Erythroblast (primary cell): ENCODE results near the gene HINT3.
"Not testable (repeated sequence)": the region's sequence is repeated elsewhere in the genome, so short reads cannot be mapped to it uniquely, and the experiment has no call there.

Experiments used
- DNase-seq, 2 experiments: peaks; one replicate each; lab custom pipeline; 2025; lab: John Stamatoyannopoulos, UW
- GATA1 ChIP-seq: IDR thresholded peaks from 2 replicates; pipeline ENCODE4 v1.6.1; 2011; ENCODE audit warnings: low read depth, mild to moderate bottlenecking, control low read depth, low read length, moderate library complexity
- POLR2A ChIP-seq: IDR thresholded peaks from 2 replicates; pipeline ENCODE4 v1.6.1; 2011; ENCODE audit warnings: mild to moderate bottlenecking, low read length

HINT3 gene

DNA sequence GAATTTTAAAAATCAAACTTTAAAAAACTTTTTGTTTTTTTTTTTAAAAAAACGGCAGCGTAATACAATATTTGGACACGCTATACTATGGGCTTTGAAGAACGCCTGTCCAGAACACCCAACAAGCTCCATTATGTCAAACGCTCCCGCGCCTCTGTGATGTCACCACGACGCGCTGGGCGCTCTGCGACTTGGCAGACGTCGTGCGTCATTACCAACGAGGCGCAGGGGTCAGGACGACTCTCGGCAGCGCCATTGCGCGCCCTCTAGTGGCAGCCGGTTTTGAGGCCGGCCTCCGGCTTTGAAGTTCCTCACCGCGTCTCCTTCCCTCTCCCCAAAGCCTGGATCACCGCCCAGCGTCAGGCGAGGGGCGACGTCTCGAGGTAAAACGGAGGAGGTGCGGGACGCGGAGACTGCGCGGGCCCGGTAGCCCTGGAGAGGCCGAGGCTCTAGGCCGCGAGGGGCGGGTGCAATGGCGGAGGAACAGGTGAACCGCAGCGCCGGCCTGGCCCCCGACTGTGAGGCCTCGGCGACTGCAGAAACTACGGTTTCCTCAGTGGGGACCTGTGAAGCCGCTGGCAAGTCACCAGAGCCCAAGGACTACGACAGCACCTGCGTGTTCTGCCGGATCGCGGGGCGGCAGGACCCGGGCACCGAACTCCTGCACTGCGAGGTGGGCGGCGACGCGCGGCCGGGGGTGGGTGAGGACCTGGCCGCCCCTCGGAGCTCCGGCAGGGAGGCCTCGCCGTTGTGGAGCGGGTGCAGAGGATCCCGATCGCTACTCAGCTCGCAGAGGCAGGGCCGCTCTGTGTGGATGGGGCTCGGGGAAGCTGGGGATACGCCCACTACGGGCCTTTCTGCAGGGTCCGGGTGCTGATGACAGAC lies at the start of gene HINT3:
Gene HINT3 (plus strand): TSS at position 265 of the 885 bp plus-strand sequence. CDS start 208 bp downstream, at position 473.
- DNase-seq, result peak; percentile 99
- TF ChIP-seq POLR2A (peak; percentile 85), GATA1 (no peak)

GRCh38 chr6:125910527-125910926 lies 46.0 kb upstream of the HINT3 start:
- no peak for TF ChIP-seq GATA1
- TF ChIP-seq POLR2A, result no peak
- DNase-seq, result no peak

DNA sequence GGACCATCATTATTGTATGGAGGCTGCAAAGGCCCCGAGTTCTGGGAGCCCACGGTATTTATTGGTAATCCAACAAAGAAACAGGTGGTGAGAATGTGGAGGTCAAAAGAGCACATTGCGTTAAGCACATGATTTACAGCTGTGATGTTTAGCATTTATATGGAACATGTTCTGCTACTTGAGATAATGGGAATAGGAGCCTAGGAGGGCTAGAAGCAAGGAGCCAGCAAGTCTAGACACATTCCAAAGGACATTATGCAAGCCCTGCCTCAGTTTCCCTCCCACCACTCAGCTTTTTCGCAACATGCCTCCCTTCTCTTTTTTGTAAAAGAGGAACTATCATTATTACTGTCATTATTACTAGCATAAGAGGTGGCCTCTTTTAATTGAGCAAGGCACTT lies 45.5 kb upstream of the HINT3 start:
- not testable (repeated sequence) for DNase-seq

DNA sequence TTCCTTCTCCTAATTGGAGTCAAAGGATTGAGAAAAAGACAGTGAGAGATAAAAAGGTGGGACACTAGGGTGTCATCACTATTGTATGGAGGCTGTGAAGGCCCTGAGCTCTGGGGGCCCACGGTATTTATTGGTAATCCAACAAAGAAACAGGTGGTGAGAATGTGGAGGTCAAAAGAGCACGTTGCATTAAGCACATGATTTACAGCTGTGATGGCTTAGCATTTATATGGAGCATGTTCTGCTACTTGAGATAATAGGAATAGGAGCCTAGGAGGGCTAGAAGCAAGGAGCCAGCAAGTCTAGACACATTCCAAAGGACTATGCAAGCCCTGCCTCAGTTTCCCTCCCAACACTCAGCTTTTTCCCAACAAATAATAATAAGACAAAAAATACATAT lies 44.1 kb upstream of the HINT3 start:
- not testable (repeated sequence) for DNase-seq

- no peak for TF ChIP-seq GATA1
- no peak for TF ChIP-seq POLR2A
- no peak for DNase-seq
Measured at GRCh38 chr6:125913145-125913544, 43.4 kb upstream of the HINT3 start.

DNA sequence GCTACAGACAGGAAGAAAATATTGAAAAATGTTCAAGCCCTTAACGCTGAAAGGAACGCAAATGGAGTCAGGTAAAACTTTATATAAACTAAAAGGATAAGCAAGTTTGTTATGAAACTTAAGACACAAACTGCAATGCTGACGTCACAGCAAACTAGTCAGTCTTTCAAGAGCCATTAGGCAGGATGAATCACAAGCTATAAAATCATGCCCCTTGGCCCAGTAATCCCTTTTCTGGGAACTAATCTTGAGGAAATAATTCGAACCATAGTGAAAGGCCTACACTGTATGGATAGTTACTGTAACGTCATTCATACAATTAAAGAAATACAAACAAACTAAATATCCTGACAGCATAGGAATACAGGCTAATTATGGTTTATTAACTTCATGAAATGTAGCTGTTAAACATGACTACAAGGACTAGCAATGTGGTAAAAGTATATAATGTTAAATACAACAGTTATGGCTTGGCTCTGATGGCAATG lies 42.7 kb upstream of the HINT3 start:
- peak in 1 of 2 experiments; percentile 19 for DNase-seq

DNA sequence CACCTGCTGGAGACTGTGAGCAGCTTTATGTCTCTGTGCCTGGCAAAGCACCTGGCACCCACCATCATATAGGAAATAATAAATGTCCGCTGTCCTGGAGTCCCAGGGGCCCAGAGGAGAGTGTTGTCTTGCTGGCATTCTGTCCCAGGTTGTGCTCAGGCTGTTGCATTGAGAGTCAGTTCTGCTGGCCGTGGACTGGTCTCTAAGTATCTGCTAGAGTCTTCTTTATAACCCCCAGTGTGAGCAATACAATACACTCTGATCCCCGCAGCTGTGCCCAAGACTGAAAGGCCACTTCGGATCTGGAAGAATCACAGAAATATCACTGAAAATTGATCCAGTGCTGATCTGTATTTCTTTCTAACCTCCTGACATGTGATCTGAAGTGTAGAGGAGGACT lies 38.3 kb upstream of the HINT3 start:
- TF ChIP-seq POLR2A, result no peak
- TF ChIP-seq GATA1, result no peak
- DNase-seq, result no peak

More for the DNA sequence above, 42.7 kb upstream of the HINT3 start:
- no peak for TF ChIP-seq GATA1
- no peak for TF ChIP-seq POLR2A

GRCh38 chr6:125918681-125919566 lies 37.6 kb upstream of the HINT3 start:
- peak; percentile 36 to 65 for DNase-seq
- TF ChIP-seq POLR2A, result peak; percentile 27
- TF ChIP-seq GATA1, result no peak

DNA sequence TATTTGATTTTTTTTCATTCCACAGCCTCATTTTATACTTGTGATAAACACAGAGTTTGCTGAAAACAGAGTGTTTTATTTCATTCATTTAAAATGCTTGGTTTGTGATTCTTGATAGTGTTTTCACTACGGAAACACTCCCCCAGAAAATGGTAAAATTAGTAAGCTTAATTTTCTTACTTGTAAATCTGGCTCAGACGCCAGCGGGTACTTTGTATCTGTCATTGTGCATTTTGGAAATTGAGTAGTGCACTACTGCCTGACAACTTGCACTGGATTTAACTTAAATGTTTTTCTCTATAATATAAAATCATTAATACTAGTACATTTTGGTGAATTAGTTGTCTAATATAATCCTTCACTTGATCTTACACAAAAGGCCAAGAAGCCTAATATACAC lies 37.0 kb upstream of the HINT3 start:
- TF ChIP-seq GATA1, result no peak
- no peak for TF ChIP-seq POLR2A
- no peak for DNase-seq

DNA sequence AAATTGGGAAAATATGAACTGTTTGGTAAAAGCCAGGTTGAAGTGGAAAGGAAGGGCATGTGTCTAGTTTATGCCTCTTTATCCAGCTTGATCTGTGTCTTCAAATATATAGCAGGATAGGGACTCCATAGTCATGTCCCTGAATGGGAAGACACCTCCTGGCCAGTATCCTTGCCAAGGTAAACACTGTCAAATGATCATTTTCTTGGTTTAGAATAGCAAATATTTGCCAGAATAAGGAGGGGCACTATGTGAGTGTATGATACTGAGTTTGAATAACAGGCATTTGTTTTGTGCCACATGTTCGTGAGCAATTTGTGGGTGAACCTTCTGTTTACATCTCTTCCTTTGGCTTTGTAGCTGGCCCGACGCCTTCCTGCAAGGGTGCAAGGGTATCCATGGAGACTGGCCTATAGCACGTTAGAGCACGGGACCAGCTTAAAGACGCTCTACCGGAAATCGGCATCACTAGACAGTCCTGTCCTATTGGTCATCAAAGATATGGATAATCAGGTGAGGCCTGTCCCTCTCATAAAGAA lies 34.2 kb upstream of the HINT3 start:
- TF ChIP-seq GATA1, result no peak
- TF ChIP-seq POLR2A, result no peak
- DNase-seq, result no peak

GRCh38 chr6:125923366-125923877 lies 33.1 kb upstream of the HINT3 start:
- TF ChIP-seq GATA1 (no peak), POLR2A (no peak)
- DNase-seq, result peak; percentile 36 to 68

DNA sequence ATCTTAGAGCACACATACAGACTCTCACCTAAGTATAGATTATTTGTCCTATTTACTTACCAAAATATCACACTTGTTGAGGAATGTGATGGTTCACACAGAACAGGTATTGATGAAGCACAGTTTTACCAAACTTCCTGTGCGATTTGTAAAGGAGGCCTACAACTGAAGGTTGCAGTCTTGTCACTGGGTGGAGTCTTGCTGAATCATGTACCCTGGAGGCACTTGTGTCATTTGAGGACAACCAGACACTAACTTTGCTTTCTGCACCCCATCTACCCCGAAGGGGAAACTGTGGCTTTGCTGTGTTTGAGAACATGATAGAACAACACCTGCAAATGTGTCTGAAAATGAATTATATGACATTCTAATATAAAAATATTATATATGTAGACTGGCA lies 32.4 kb upstream of the HINT3 start:
- TF ChIP-seq POLR2A (no peak), GATA1 (no peak)
- DNase-seq, result peak; percentile 87

- TF ChIP-seq POLR2A (no peak), GATA1 (no peak)
Measured at GRCh38 chr6:125924697-125925358, 31.7 kb upstream of the HINT3 start.

More at GRCh38 chr6:125924697-125925358, 31.7 kb upstream of the HINT3 start:
- DNase-seq, result no peak
